A549 (cell line): ENCODE measurements around the gene RTL1. TPM values are rescaled to one million over a fixed set of nuclear protein-coding genes. Genes with fewer than 3 reads are reported as not detected.

Experiments used
- ATAC-seq, 2 experiments: fragments of 200-7000 bp in 1 of 2; fragments of >200 bp in 1 of 2; cut with Nextera tagmentation in 1 of 2; cut with Tn5 transposase in 1 of 2; 3 replicates each; pipeline versions ENCODE4 v1.8.0 to v1.9.1; 2018 to 2020; ENCODE audit warnings: mild to moderate bottlenecking in 1 of 2, moderate library complexity in 1 of 2
- CTCF ChIA-PET: fragments of 300-600 bp; sonication (Branson Sonifier 250); formaldehyde crosslinking; extraction: SDS; loops from one replicate; lab custom pipeline; 2021; ENCODE audit warnings: antibody characterized with exemption, inconsistent platforms; lab: Yijun Ruan, JAX
- POLR2A ChIA-PET: fragments of 350-600 bp; formaldehyde crosslinking; extraction: SDS; loops from one replicate; lab custom pipeline; 2021; ENCODE audit warnings: antibody characterized with exemption, inconsistent platforms; lab: Yijun Ruan, JAX
- DNase-seq, 2 experiments: peaks; one replicate each; pipeline versions ENCODE4 v3.0.0 to v3.0.0-alpha.2; 2011 to 2016; ENCODE audit warnings: low read depth in 1 of 2, low spot score in 1 of 2
- FAIRE-seq: peaks from 2 replicates; lab custom pipeline; 2011; peaks lifted over from hg19 to GRCh38; lab: Jason Lieb, UNC
- H3K27ac ChIP-seq, 2 experiments: fragments of >200 bp; sonication (Bioruptor Twin); formaldehyde crosslinking; 3 replicates each; pipeline ENCODE4 v1.5.1; 2016 to 2017
- H3K4me1 ChIP-seq: fragments of >200 bp; sonication (Bioruptor Twin); formaldehyde crosslinking; 3 replicates; pipeline ENCODE4 v1.6.1; 2016
- H3K4me2 ChIP-seq: fragments of >200 bp; sonication (Bioruptor Twin); formaldehyde crosslinking; 3 replicates; pipeline ENCODE4 v1.6.1; 2016
- H3K4me3 ChIP-seq: fragments of >200 bp; sonication (Bioruptor Twin); formaldehyde crosslinking; 3 replicates; pipeline ENCODE4 v1.5.1; 2016
- H3K9me3 ChIP-seq: fragments of >200 bp; sonication (Bioruptor Twin); formaldehyde crosslinking; 3 replicates; pipeline ENCODE4 v1.6.1; 2016
- ATOH8 ChIP-seq: fragments of 250-450 bp; sonication (Bioruptor Pico); IDR thresholded peaks from 2 replicates; pipeline ENCODE4 v1.5.0; 2020; ENCODE audit warnings: low read depth, mild to moderate bottlenecking, moderate library complexity
- CBX8 ChIP-seq: fragments of 200-600 bp; sonication (generic); IDR thresholded peaks from 2 replicates; pipeline ENCODE4 v1.6.1; 2016
- CEBPB ChIP-seq, 2 experiments: fragments of >200 bp in 1 of 2; sonication (Bioruptor Twin) in 1 of 2; formaldehyde crosslinking in 1 of 2; IDR thresholded peaks; 2 replicates each; pipeline ENCODE4 v1.6.1; 2012 to 2016
- CHD4 ChIP-seq: fragments of 200-600 bp; sonication (generic); IDR thresholded peaks from 2 replicates; pipeline ENCODE4 v1.6.1; 2016; ENCODE audit warnings: antibody characterized with exemption, mild to moderate bottlenecking, borderline replicate concordance
- EHF ChIP-seq: fragments of 250-450 bp; sonication (Bioruptor Pico); IDR thresholded peaks from 2 replicates; pipeline ENCODE4 v1.5.0; 2020; ENCODE audit warnings: mild to moderate bottlenecking
- EHMT2 ChIP-seq: fragments of 200-600 bp; sonication (generic); IDR thresholded peaks from 2 replicates; pipeline ENCODE4 v1.6.1; 2016; ENCODE audit warnings: antibody characterized with exemption, low read depth, mild to moderate bottlenecking, moderate library complexity
- ESRRA ChIP-seq: fragments of 150-350 bp; IDR thresholded peaks from 2 replicates; pipeline ENCODE4 v1.6.1; 2014; ENCODE audit warnings: mild to moderate bottlenecking, low read length, borderline replicate concordance
- FOSB ChIP-seq: fragments of 250-450 bp; sonication (Bioruptor Pico); IDR thresholded peaks from 2 replicates; pipeline ENCODE4 v1.5.0; 2020; ENCODE audit warnings: mild to moderate bottlenecking, moderate library complexity
- FOXS1 ChIP-seq: fragments of 250-450 bp; sonication (Bioruptor Pico); IDR thresholded peaks from 2 replicates; pipeline ENCODE4 v1.5.0; 2020; ENCODE audit warnings: mild to moderate bottlenecking, moderate library complexity
- GATA3 ChIP-seq: IDR thresholded peaks from 2 replicates; pipeline ENCODE4 v1.6.1; 2012; ENCODE audit warnings: borderline replicate concordance
- HDAC2 ChIP-seq: fragments of 200-600 bp; sonication (generic); IDR thresholded peaks from 2 replicates; pipeline ENCODE4 v1.6.1; 2016
- MAFK ChIP-seq: fragments of 450-650 bp; IDR thresholded peaks from 2 replicates; pipeline ENCODE4 v1.6.1; 2014; ENCODE audit not compliant: partially characterized antibody
- MAX ChIP-seq: IDR thresholded peaks from 2 replicates; pipeline ENCODE4 v1.6.1; 2012
- MAZ ChIP-seq: fragments of 150-350 bp; IDR thresholded peaks from 2 replicates; pipeline ENCODE4 v1.6.1; 2014; ENCODE audit warnings: antibody characterized with exemption, low read depth, low read length, borderline replicate concordance
- MYC ChIP-seq: IDR thresholded peaks from 2 replicates; pipeline ENCODE4 v1.6.1; 2012; ENCODE audit warnings: mild to moderate bottlenecking, inconsistent platforms, low read length, improper control_type of control experiment, borderline replicate concordance
- NR3C1 ChIP-seq: fragments of >200 bp; sonication (Bioruptor Twin); formaldehyde crosslinking; IDR thresholded peaks from 3 replicates; pipeline ENCODE4 v1.6.1; 2017
- PHF8 ChIP-seq: fragments of 200-600 bp; sonication (generic); IDR thresholded peaks from 2 replicates; pipeline ENCODE4 v1.6.1; 2016; ENCODE audit warnings: low read depth, mild to moderate bottlenecking, antibody characterized with exemption, moderate library complexity, borderline replicate concordance
- POLR2A ChIP-seq: IDR thresholded peaks from 2 replicates; pipeline ENCODE4 v1.6.1; 2012; ENCODE audit warnings: mild to moderate bottlenecking, low read length
- POLR2AphosphoS2 ChIP-seq: conservative IDR thresholded peaks from 2 replicates; pipeline ENCODE4 v1.6.1; 2012; ENCODE audit warnings: low read length, improper control_type of control experiment, inconsistent platforms
- RARB ChIP-seq: fragments of 250-450 bp; sonication (Bioruptor Pico); IDR thresholded peaks from 2 replicates; pipeline ENCODE4 v1.8.0; 2021; ENCODE audit warnings: mild to moderate bottlenecking, moderate library complexity
- REST ChIP-seq: fragments of 200-600 bp; sonication (generic); IDR thresholded peaks from 2 replicates; pipeline ENCODE4 v1.6.1; 2016; ENCODE audit warnings: antibody characterized with exemption, mild to moderate bottlenecking, moderate library complexity
- RFX5 ChIP-seq: fragments of 450-650 bp; IDR thresholded peaks from 2 replicates; pipeline ENCODE4 v1.7.1; 2014; ENCODE audit warnings: antibody characterized with exemption, mild to moderate bottlenecking, moderate library complexity
- RNF2 ChIP-seq: fragments of 200-600 bp; sonication (generic); IDR thresholded peaks from 2 replicates; pipeline ENCODE4 v1.6.1; 2016; ENCODE audit warnings: low read depth, mild to moderate bottlenecking, antibody characterized with exemption, moderate library complexity, borderline replicate concordance
- USF2 ChIP-seq: fragments of 450-650 bp; IDR thresholded peaks from 2 replicates; pipeline ENCODE4 v1.6.1; 2014; ENCODE audit warnings: antibody characterized with exemption
- ZC3H11A ChIP-seq: fragments of 450-650 bp; IDR thresholded peaks from 2 replicates; pipeline ENCODE4 v1.6.1; 2014; ENCODE audit warnings: antibody characterized with exemption, mild to moderate bottlenecking
- ZNF302 ChIP-seq: fragments of 250-450 bp; sonication (Bioruptor Pico); IDR thresholded peaks from 2 replicates; pipeline ENCODE4 v1.9.0; 2021; ENCODE audit warnings: inconsistent platforms, mild to moderate bottlenecking, moderate library complexity
- ZSCAN20 ChIP-seq: fragments of 250-450 bp; sonication (Bioruptor Pico); IDR thresholded peaks from 2 replicates; pipeline ENCODE4 v1.8.0; 2022; ENCODE audit warnings: mild to moderate bottlenecking, moderate library complexity
- WGBS: methylation state at CpG from one replicate; pipeline ENCODE4 v1.1.6; 2017; ENCODE audit errors: missing lambda C conversion rate; 5-methylcytosine and 5-hydroxymethylcytosine counted together
- polyA plus RNA-seq, 4 experiments: library from polyadenylated mRNA; depleted of rRNA in 3 of 4; stranded (reverse); fragments of >200 nt; fragmentation: RNase III in 1 of 4; extraction: RNeasy Plus Mini Kit Qiagen cat#74134 plus additional on column Dnase treatment in 1 of 4; gene quantifications; 2 replicates in 3 of 4; 3 replicates in 1 of 4; pipeline ENCODE4 v1.2.3, GENCODE V29; 2011 to 2017

The RTL1 gene
- polyA plus RNA-seq, 2 of the 4 experiments (the other 2 are of a cell fraction): 0.01 TPM; not detected in 1

GRCh38 chr14:100842799-100843198 is 60.7 kb downstream of the RTL1 start:
- Histone ChIP-seq H3K4me1 (peaks cover 11% of the 10 kb centered on the region; the same call in 1 of the 3 replicates), H3K4me2 (no peak overlapping the region), H3K4me3 (no peak overlapping the region), H3K9me3 (no peaks in the 10 kb centered on the region), H3K27ac (0 out of 6 replicates have a peak overlapping the region, but pooled peaks of 1 of the 2 experiments have one; percentile 2)
- ATAC-seq: peak in 1 of 2 experiments; percentile 61; a peak in 2 of 6 replicates
- TF ChIP-seq ZNF302 (CRISPR knock-in tag): no peak
- no peak for TF ChIP-seq FOXS1
- TF ChIP-seq CHD4: no peak
- TF ChIP-seq MAZ: no peak
- TF ChIP-seq CEBPB (IDR thresholded peaks at IDR 0.05): no peak
- TF ChIP-seq MAFK: no peak
- no peak for TF ChIP-seq CBX8
- TF ChIP-seq ATOH8 (CRISPR knock-in tag): no peak
- no peak for TF ChIP-seq POLR2A
- no peak for TF ChIP-seq MYC
- TF ChIP-seq POLR2AphosphoS2: no peak
- TF ChIP-seq PHF8: no peak
- TF ChIP-seq EHF (CRISPR knock-in tag): no peak
- TF ChIP-seq NR3C1: no peak
- TF ChIP-seq ZSCAN20 (CRISPR knock-in tag): no peak
- TF ChIP-seq FOSB (CRISPR knock-in tag): no peak
- no peak for TF ChIP-seq RNF2
- TF ChIP-seq RARB: no peak
- 53% methylated on average over 8 of the region's 8 CpGs for WGBS
- ChIA-PET POLR2A (no interaction called here), CTCF (interaction anchor here (0.9 to 1.6 kb wide), 7 partner anchors 8 to 786 kb away, joined by 3 to 7 read pairs (median 5); no protein-coding TSS in a partner anchor)
- no peak for FAIRE-seq
- DNase-seq: no peak

- CTCF ChIA-PET: interaction anchor here (0.9 to 1.6 kb wide), 7 partner anchors 9 to 787 kb away, joined by 3 to 7 read pairs (median 5); no protein-coding TSS in a partner anchor
- Histone ChIP-seq H3K27ac (no peak overlapping the region), H3K9me3 (no peaks in the 10 kb centered on the region), H3K4me1 (peaks cover 11% of the 10 kb centered on the region; the same call in 1 of the 3 replicates), H3K4me3 (no peak overlapping the region), H3K4me2 (no peak overlapping the region)
- ATAC-seq: no peak
- no peak for FAIRE-seq
- WGBS: 93% methylated on average over 15 of the region's 15 CpGs
- TF ChIP-seq ZNF302 (CRISPR knock-in tag): no peak
- POLR2A ChIA-PET: interaction anchor here (0.6 kb wide), 1 partner anchor 15 kb away, joined by 4 read pairs; no protein-coding TSS in a partner anchor
- DNase-seq: no peak
Measured at GRCh38 chr14:100841761-100842403, 61.6 kb downstream of the RTL1 start.

- CTCF ChIA-PET: interaction anchor here (0.6 to 1.6 kb wide), 6 partner anchors 8 to 394 kb away, joined by 3 to 7 read pairs (median 4); no protein-coding TSS in a partner anchor
- DNase-seq: no peak
- no peak overlapping the region for H3K4me3 ChIP-seq
- POLR2A ChIA-PET: interaction anchor here (0.6 kb wide), 1 partner anchor 16 kb away, joined by 4 read pairs; no protein-coding TSS in a partner anchor
- FAIRE-seq: no peak
- no peak for ATAC-seq
- 83% methylated on average over 20 of the region's 21 CpGs for WGBS
- no peak overlapping the region for H3K27ac ChIP-seq
- no peak overlapping the region for H3K4me2 ChIP-seq
- H3K4me1 ChIP-seq: peaks cover 11% of the 10 kb centered on the region; the same call in 1 of the 3 replicates
- H3K9me3 ChIP-seq: no peaks in the 10 kb centered on the region
- no peak for TF ChIP-seq USF2
- TF ChIP-seq HDAC2: no peak
- TF ChIP-seq RFX5: no peak
- TF ChIP-seq REST: no peak
- TF ChIP-seq GATA3: no peak
- no peak for TF ChIP-seq ESRRA
- no peak for TF ChIP-seq EHMT2
- no peak for TF ChIP-seq MAZ
- TF ChIP-seq MAFK: no peak
- no peak for TF ChIP-seq ZC3H11A
- no peak for TF ChIP-seq PHF8
- no peak for TF ChIP-seq MAX
Measured at GRCh38 chr14:100841066-100841760, 62.3 kb downstream of the RTL1 start.
